Mesenchymal stem cell (in vitro differentiated cells and primary cell): ENCODE measurements around the gene TRAPPC6A.

Source experiments
- DNase-seq: peaks from one replicate; pipeline ENCODE4 v3.0.0-alpha.2; 2013
- H2AFZ ChIP-seq: one replicate; pipeline ENCODE4 v1.6.1; 2013; ENCODE audit warnings: low read depth, mild to moderate bottlenecking, control low read depth, inconsistent platforms, low read length, moderate library complexity
- H2AK5ac ChIP-seq: 2 replicates; pipeline ENCODE4 v1.6.1; 2013; ENCODE audit warnings: low read length, moderate library complexity, mild to moderate bottlenecking, inconsistent platforms; ENCODE audit not compliant: severe bottlenecking
- H2BK120ac ChIP-seq: one replicate; pipeline ENCODE4 v1.6.1; 2013; ENCODE audit warnings: low read depth, mild to moderate bottlenecking, inconsistent platforms, low read length, moderate library complexity
- H2BK12ac ChIP-seq, 2 experiments: one replicate each; pipeline ENCODE4 v1.6.1; 2013; ENCODE audit warnings: inconsistent platforms in 2 of 2, low read length in 2 of 2, mild to moderate bottlenecking in 2 of 2, moderate library complexity in 2 of 2, control low read depth in 1 of 2
- H2BK15ac ChIP-seq: one replicate; pipeline ENCODE4 v1.6.1; 2013; ENCODE audit warnings: mild to moderate bottlenecking, low read depth, inconsistent platforms; ENCODE audit not compliant: poor library complexity, severe bottlenecking
- H2BK5ac ChIP-seq: 2 replicates; pipeline ENCODE4 v1.6.1; 2013; ENCODE audit warnings: low read depth, mild to moderate bottlenecking, low read length, control low read depth, inconsistent platforms; ENCODE audit not compliant: poor library complexity, severe bottlenecking
- H3K14ac ChIP-seq, 2 experiments: one replicate each; pipeline ENCODE4 v1.6.1; 2013; ENCODE audit warnings: inconsistent platforms in 2 of 2, low read length in 2 of 2, control low read depth in 1 of 2, mild to moderate bottlenecking in 1 of 2, moderate library complexity in 1 of 2
- H3K18ac ChIP-seq, 2 experiments: one replicate each; pipeline ENCODE4 v1.6.1; 2013; ENCODE audit warnings: inconsistent platforms in 2 of 2, low read length in 2 of 2, control low read depth in 1 of 2, low read depth in 1 of 2, mild to moderate bottlenecking in 1 of 2
- H3K23ac ChIP-seq, 2 experiments: one replicate each; pipeline ENCODE4 v1.6.1; 2013; ENCODE audit warnings: inconsistent platforms in 2 of 2, low read length in 2 of 2, mild to moderate bottlenecking in 2 of 2, moderate library complexity in 2 of 2, control low read depth in 1 of 2
- H3K27ac ChIP-seq: 2 replicates; pipeline ENCODE4 v1.5.1; 2013; ENCODE audit warnings: mild to moderate bottlenecking, moderate library complexity, low read length, control low read depth, inconsistent platforms; ENCODE audit not compliant: poor library complexity, severe bottlenecking
- H3K27me3 ChIP-seq, 2 experiments: 2 replicates each; pipeline versions ENCODE4 v1.6.1 to v1.7.0; 2013; ENCODE audit warnings: low read length in 2 of 2, mild to moderate bottlenecking in 2 of 2, moderate library complexity in 2 of 2, control low read depth in 1 of 2, inconsistent platforms in 1 of 2; ENCODE audit not compliant: control insufficient read depth in 1 of 2, insufficient read depth in 1 of 2
- H3K36me3 ChIP-seq, 2 experiments: 2 replicates each; pipeline versions ENCODE4 v1.6.1 to v1.7.0; 2013; ENCODE audit warnings: low read length in 2 of 2, control low read depth in 1 of 2, inconsistent platforms in 1 of 2, low read depth in 1 of 2, mild to moderate bottlenecking in 1 of 2; ENCODE audit not compliant: insufficient read depth in 2 of 2, control insufficient read depth in 1 of 2
- H3K4ac ChIP-seq, 2 experiments: one replicate each; pipeline ENCODE4 v1.6.1; 2013; ENCODE audit warnings: inconsistent platforms in 2 of 2, low read length in 2 of 2, mild to moderate bottlenecking in 2 of 2, moderate library complexity in 2 of 2, control low read depth in 1 of 2, low read depth in 1 of 2
- H3K4me1 ChIP-seq: 2 replicates; pipeline ENCODE4 v1.6.1; 2013; ENCODE audit warnings: low read depth, low read length, control low read depth; ENCODE audit not compliant: control insufficient read depth, insufficient read depth
- H3K4me2 ChIP-seq: 2 replicates; pipeline ENCODE4 v1.6.1; 2013; ENCODE audit warnings: low read length, mild to moderate bottlenecking, inconsistent platforms; ENCODE audit not compliant: poor library complexity, severe bottlenecking
- H3K4me3 ChIP-seq, 2 experiments: 2 replicates each; pipeline versions ENCODE4 v1.5.1 to v1.7.0; 2013; ENCODE audit warnings: low read length in 2 of 2, mild to moderate bottlenecking in 2 of 2, control low read depth in 1 of 2, low read depth in 1 of 2; ENCODE audit not compliant: insufficient read depth in 1 of 2
- H3K79me1 ChIP-seq: replicated peaks from 2 replicates; pipeline ENCODE4 v1.6.1; 2013; ENCODE audit warnings: mild to moderate bottlenecking, control low read depth, low read length, inconsistent platforms; ENCODE audit not compliant: poor library complexity, severe bottlenecking
- H3K9ac ChIP-seq: 2 replicates; pipeline ENCODE4 v1.7.0; 2013; ENCODE audit warnings: mild to moderate bottlenecking, low read length, moderate library complexity
- H3K9me3 ChIP-seq: 2 replicates; pipeline ENCODE4 v1.7.0; 2013; ENCODE audit warnings: mild to moderate bottlenecking, low read length; ENCODE audit not compliant: control insufficient read depth
- H4K8ac ChIP-seq: one replicate; pipeline ENCODE4 v1.6.1; 2013; ENCODE audit warnings: inconsistent platforms, mild to moderate bottlenecking, low read length, moderate library complexity
- H4K91ac ChIP-seq: one replicate; pipeline ENCODE4 v1.6.1; 2013; ENCODE audit warnings: mild to moderate bottlenecking, low read length, inconsistent platforms
- WGBS: methylation state at CpG from one replicate; pipeline ENCODE4 v1.1.7; 2013; ENCODE audit warnings: mixed read lengths; 5-methylcytosine and 5-hydroxymethylcytosine counted together

TRAPPC6A gene

DNA sequence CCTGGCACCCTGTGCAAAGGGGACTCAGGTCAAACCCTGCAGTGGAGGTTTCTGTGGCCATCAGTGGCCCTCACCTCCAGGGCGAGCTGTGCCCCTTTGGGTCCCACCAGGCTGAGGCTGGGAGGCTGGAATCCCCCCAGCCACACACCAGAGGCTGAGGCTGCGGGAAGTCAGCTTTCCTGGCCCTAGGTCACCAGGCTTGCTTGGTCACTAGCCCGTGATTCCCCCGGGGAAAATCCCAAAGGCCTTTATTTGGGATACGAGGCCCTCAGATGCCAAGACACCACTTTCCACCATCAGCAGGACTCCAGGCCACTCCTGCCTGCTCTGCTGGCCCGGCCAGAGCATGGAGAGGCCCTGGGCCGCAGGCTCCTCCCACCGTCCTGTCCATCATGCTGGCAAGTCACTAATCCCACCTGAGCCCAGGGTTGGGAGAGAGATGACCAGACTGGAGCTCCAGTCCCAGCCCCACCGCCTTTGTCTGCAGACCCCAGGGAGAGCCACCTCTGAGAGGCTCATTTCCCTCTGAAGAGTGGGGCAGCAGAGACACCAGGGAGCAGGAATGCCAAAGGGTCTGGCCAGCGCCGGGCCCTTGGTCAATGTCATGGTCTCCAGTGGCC, 21.9 kb downstream of the TRAPPC6A start:
- no peak overlapping the region for H4K8ac ChIP-seq
- H3K4me3 ChIP-seq: no peak overlapping the region
- H3K4me1 ChIP-seq: peaks cover 27% of the 10 kb centered on the region
- no peak overlapping the region for H4K91ac ChIP-seq
- peak; percentile 25 for DNase-seq
- no peak overlapping the region for H3K27ac ChIP-seq
- H3K9ac ChIP-seq: no peak overlapping the region
- H2AK5ac ChIP-seq: no peak overlapping the region
- H3K4ac ChIP-seq: no peak overlapping the region
- no peak overlapping the region for H2BK5ac ChIP-seq
- H3K4me2 ChIP-seq: no peak overlapping the region
- H2AFZ ChIP-seq: no peak overlapping the region
- H3K18ac ChIP-seq: no peak overlapping the region
- H3K23ac ChIP-seq: no peak overlapping the region
- H3K27me3 ChIP-seq: peaks cover 50 to 66% of the 10 kb centered on the region in 2 experiments
- peaks cover 0 to 21% of the 10 kb centered on the region in 2 experiments for H3K36me3 ChIP-seq
- H2BK15ac ChIP-seq: no peak overlapping the region
- no peak overlapping the region for H2BK12ac ChIP-seq
- WGBS: 88% methylated on average over 11 of the region's 11 CpGs
- no peaks in the 10 kb centered on the region for H3K9me3 ChIP-seq
- no peaks in the 10 kb centered on the region for H3K79me1 ChIP-seq
- no peak overlapping the region for H2BK120ac ChIP-seq
- no peak overlapping the region for H3K14ac ChIP-seq

GRCh38 chr19:45154064-45154827, 23.8 kb downstream of the TRAPPC6A start:
- H3K4me1 ChIP-seq: peaks cover 28% of the 10 kb centered on the region
- H2BK15ac ChIP-seq: no peak overlapping the region
- H3K27me3 ChIP-seq: peaks cover 37 to 49% of the 10 kb centered on the region in 2 experiments
- H3K9me3 ChIP-seq: peaks cover 2% of the 10 kb centered on the region
- peak overlapping the region; percentile 38 for H3K9ac ChIP-seq
- peaks cover 9 to 38% of the 10 kb centered on the region in 2 experiments for H3K36me3 ChIP-seq
- H2BK12ac ChIP-seq: peak overlapping the region in 1 of 2 experiments; percentile 16
- WGBS: 37% methylated on average over 19 of the region's 19 CpGs
- peak overlapping the region; percentile 18 to 67 for H3K4me3 ChIP-seq
- no peaks in the 10 kb centered on the region for H3K79me1 ChIP-seq
- peak overlapping the region in 1 of 2 experiments; percentile 67 for H3K18ac ChIP-seq
- H4K91ac ChIP-seq: peak overlapping the region; percentile 47
- H2BK120ac ChIP-seq: no peak overlapping the region
- H2BK5ac ChIP-seq: no peak overlapping the region
- H3K27ac ChIP-seq: no peak overlapping the region
- H4K8ac ChIP-seq: peak overlapping the region; percentile 41
- DNase-seq: peak; percentile 83
- H3K14ac ChIP-seq: peak overlapping the region in 1 of 2 experiments; percentile 28
- no peak overlapping the region for H3K23ac ChIP-seq
- no peak overlapping the region for H2AK5ac ChIP-seq
- H3K4me2 ChIP-seq: peak overlapping the region; percentile 61
- no peak overlapping the region for H2AFZ ChIP-seq
- H3K4ac ChIP-seq: no peak overlapping the region

DNA sequence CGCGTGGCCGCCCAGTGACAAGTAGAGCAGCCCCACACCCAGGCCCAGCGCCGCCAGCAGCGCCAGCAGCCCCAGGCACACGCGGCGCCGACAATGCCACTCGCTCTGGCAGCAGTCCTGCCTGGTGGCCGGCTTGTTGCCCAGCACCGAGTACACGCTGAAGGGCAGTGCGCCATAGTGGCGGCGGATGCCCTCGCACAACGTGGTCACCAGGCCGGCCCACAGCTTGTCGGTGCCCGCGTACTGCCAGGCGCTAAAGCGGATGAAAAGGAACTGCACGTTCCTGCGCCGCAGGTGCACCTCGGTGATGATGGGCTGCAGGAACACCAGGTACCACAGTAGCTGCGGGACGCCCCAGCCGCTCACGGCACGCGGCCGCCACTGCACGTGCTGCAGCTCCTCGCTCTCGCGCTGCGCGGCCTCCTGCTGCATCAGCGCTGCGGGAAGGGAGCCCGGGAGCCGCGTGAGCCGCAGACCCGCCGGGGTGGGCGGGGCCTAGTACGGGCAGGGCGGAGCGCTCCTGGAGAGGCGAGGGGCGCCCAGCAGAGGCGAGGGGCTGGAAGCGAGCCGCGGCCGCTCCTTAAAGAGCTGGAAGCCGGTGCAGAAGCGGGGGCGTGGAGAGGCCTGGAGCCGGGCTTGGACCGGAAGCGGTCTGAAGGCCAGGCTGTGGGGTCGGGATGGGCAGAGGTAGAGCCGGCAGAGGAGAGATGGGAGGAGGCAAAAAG, 24.5 kb downstream of the TRAPPC6A start:
- H2BK12ac ChIP-seq: peak overlapping the region in 1 of 2 experiments; percentile 16
- H2BK120ac ChIP-seq: no peak overlapping the region
- peak overlapping the region in 1 of 2 experiments; percentile 95 for H3K23ac ChIP-seq
- H4K8ac ChIP-seq: peak overlapping the region; percentile 41
- 21% methylated on average over 69 of the region's 69 CpGs for WGBS
- no peaks in the 10 kb centered on the region for H3K79me1 ChIP-seq
- peak; percentile 56 for DNase-seq
- peak overlapping the region; percentile 14 to 67 for H3K4me3 ChIP-seq
- peak overlapping the region in 1 of 2 experiments; percentile 25 for H3K18ac ChIP-seq
- H3K9ac ChIP-seq: peak overlapping the region; percentile 38
- peak overlapping the region in 1 of 2 experiments; percentile 69 for H3K14ac ChIP-seq
- no peak overlapping the region for H2AK5ac ChIP-seq
- H3K9me3 ChIP-seq: peaks cover 2% of the 10 kb centered on the region
- H3K27me3 ChIP-seq: peaks cover 37 to 46% of the 10 kb centered on the region in 2 experiments
- H3K36me3 ChIP-seq: peaks cover 10 to 40% of the 10 kb centered on the region in 2 experiments
- peak overlapping the region; percentile 9 for H4K91ac ChIP-seq
- peaks cover 28% of the 10 kb centered on the region for H3K4me1 ChIP-seq
- H3K27ac ChIP-seq: no peak overlapping the region
- peak overlapping the region; percentile 61 for H3K4me2 ChIP-seq
- H2BK15ac ChIP-seq: no peak overlapping the region
- H2BK5ac ChIP-seq: no peak overlapping the region
- no peak overlapping the region for H3K4ac ChIP-seq
- peak overlapping the region; percentile 30 for H2AFZ ChIP-seq
